H1 (cell line): Measurements from ENCODE around the gene TUBB1. TPM values are rescaled to one million over a fixed set of nuclear protein-coding genes. Genes with fewer than 3 reads are reported as not detected.

Source experiments
- CBX8 ChIP-seq: fragments of 300-800, 300-1000 bp; sonication (generic); IDR thresholded peaks from 2 replicates; pipeline ENCODE4 v1.7.1; 2016; ENCODE audit warnings: low read depth, low read length, borderline replicate concordance
- FOSL1 ChIP-seq: IDR thresholded peaks from 2 replicates; pipeline ENCODE4 v1.6.1; 2011; ENCODE audit warnings: mild to moderate bottlenecking, low read depth, low read length, moderate library complexity; ENCODE audit not compliant: insufficient read depth
- POLR2AphosphoS5 ChIP-seq: IDR thresholded peaks from 2 replicates; pipeline ENCODE4 v1.6.1; 2011; ENCODE audit warnings: low read depth, low read length
- RXRA ChIP-seq: IDR thresholded peaks from 2 replicates; pipeline ENCODE4 v1.6.1; 2011; ENCODE audit warnings: low read depth, mild to moderate bottlenecking, low read length, moderate library complexity; ENCODE audit not compliant: insufficient read depth
- SIX5 ChIP-seq: IDR thresholded peaks from 2 replicates; pipeline ENCODE4 v1.6.1; 2011; ENCODE audit warnings: mild to moderate bottlenecking, low read depth, low read length
- polyA plus RNA-seq, 7 experiments: library from polyadenylated mRNA; depleted of rRNA in 3 of 7; stranded (reverse) in 5 of 7; unstranded in 2 of 7; fragments of >200 nt in 5 of 7; fragments of 200-250 nt in 2 of 7; gene quantifications; 1 replicate in 5 of 7; 2 replicates in 1 of 7; 4 replicates in 1 of 7; pipeline versions ENCODE4 v1.2.1 to v1.2.3, GENCODE V29; 2011 to 2013; ENCODE audit warnings: missing spikeins in 2 of 7, mixed read lengths in 2 of 7
- total RNA-seq: library from RNA; stranded (reverse); fragmentation: NEBNext Ultra II Directional; extraction: Animal tissue kit (Norgen Biotek cat#: 25700); gene quantifications from 2 replicates; pipeline ENCODE4 v1.2.1, GENCODE V29; 2021

The TUBB1 gene
- total and polyA plus RNA-seq, 2 of the 8 experiments (the other 6 are each of a cell fraction or from before 2014, with no cell fraction given), result not detected

DNA sequence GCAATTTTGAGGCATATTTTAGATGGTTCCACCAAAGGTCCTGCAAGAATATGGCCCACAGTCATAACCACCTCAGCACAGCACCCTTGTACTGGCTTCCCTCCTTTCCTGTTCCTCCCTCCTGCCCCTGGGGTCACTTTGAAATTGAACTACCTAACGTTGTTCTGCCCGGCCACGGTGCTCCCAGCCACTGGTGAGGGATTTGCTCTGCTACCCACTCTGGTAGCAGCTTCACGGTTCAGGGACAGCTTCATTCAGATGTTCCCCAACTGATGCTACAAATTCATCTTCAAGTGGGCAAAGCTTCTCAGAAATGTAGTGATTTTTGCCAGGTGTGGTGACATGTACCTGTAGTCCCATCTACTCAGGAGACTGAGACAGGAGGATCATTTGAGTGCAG, 46.0 kb upstream of the TUBB1 start (continued):
- no peak for TF ChIP-seq POLR2AphosphoS5
- no peak for TF ChIP-seq FOSL1
- no peak for TF ChIP-seq SIX5
- no peak for TF ChIP-seq CBX8
- no peak for TF ChIP-seq RXRA
